Esophagus muscularis mucosa (tissue), 4 donors: ENCODE measurements around the gene SORL1-AS1.

ENCODE experiments used
- DNase-seq: peaks from one replicate; pipeline ENCODE4 v3.0.0-alpha.2; 2017; ENCODE audit errors: extremely low spot score
- H3K27ac ChIP-seq, 4 donors: fragments of 200-600 bp; sonication (generic); replicated peaks in 1 of 4; 1 replicate in 3 of 4; 2 replicates in 1 of 4; pipeline ENCODE4 v1.5.1; 2016 to 2019; ENCODE audit warnings: mild to moderate bottlenecking in 1 of 4
- H3K27me3 ChIP-seq, 4 donors: fragments of 200-600 bp; sonication (generic); one replicate each; pipeline versions ENCODE4 v1.5.1 to v1.6.0; 2016 to 2019
- H3K36me3 ChIP-seq, 4 donors: fragments of 200-600 bp; sonication (generic); one replicate each; pipeline ENCODE4 v1.5.1; 2016 to 2019
- H3K4me1 ChIP-seq, 4 donors: fragments of 200-600 bp; sonication (generic); one replicate each; pipeline ENCODE4 v1.5.1; 2016 to 2019
- H3K4me3 ChIP-seq, 4 donors: fragments of 200-600 bp; sonication (generic); 1 replicate in 2 of 4; 2 replicates in 2 of 4; pipeline ENCODE4 v1.5.1; 2016 to 2019; ENCODE audit warnings: mild to moderate bottlenecking in 4 of 4, moderate library complexity in 1 of 4
- H3K9me3 ChIP-seq, 4 donors: fragments of 200-600 bp; sonication (generic); 1 replicate in 3 of 4; 2 replicates in 1 of 4; pipeline ENCODE4 v1.5.1; 2016 to 2019
- EP300 ChIP-seq: sonication (generic); formaldehyde crosslinking; IDR thresholded peaks from one replicate; pipeline ENCODE4 v1.6.1; 2017; ENCODE audit warnings: antibody characterized with exemption
- POLR2A ChIP-seq: fragments of 450-650 bp; IDR thresholded peaks from one replicate; pipeline ENCODE4 v1.6.1; 2017; ENCODE audit warnings: antibody characterized with exemption, moderate library complexity, mild to moderate bottlenecking, low read depth
- POLR2AphosphoS5 ChIP-seq, 2 donors: sonication (generic); formaldehyde crosslinking; IDR thresholded peaks; one replicate each; pipeline ENCODE4 v1.6.1; 2017; ENCODE audit warnings: antibody characterized with exemption in 2 of 2
- WGBS: methylation state at CpG from one replicate; pipeline ENCODE4 v1.1.5; 2018; 5-methylcytosine and 5-hydroxymethylcytosine counted together
- intact Hi-C: fragments of 100-400 bp; cut with DNase I; formaldehyde crosslinking; loops from one replicate; pipeline ENCODE4 v1.15.1; 2023
- TF ChIP-seq, protein P1 (sequence below), 3 experiments: fragments of 200-600 bp in 2 of 3; fragments of 450-650 bp in 1 of 3; sonication (generic) in 2 of 3; IDR thresholded peaks; one replicate each; pipeline ENCODE4 v1.5.1; 2017 to 2019; ENCODE audit warnings: antibody characterized with exemption in 3 of 3, mild to moderate bottlenecking in 2 of 3, moderate library complexity in 1 of 3

Gene SORL1-AS1

GRCh38 chr11:121429556-121429955 lies 23.2 kb downstream of the SORL1-AS1 start:
- peaks cover 0 to 13% (median 11%) of the 10 kb centered on the region in 4 donors for H3K4me1 ChIP-seq
- no peak overlapping the region for H3K27ac ChIP-seq
- TF ChIP-seq, protein P1, sequence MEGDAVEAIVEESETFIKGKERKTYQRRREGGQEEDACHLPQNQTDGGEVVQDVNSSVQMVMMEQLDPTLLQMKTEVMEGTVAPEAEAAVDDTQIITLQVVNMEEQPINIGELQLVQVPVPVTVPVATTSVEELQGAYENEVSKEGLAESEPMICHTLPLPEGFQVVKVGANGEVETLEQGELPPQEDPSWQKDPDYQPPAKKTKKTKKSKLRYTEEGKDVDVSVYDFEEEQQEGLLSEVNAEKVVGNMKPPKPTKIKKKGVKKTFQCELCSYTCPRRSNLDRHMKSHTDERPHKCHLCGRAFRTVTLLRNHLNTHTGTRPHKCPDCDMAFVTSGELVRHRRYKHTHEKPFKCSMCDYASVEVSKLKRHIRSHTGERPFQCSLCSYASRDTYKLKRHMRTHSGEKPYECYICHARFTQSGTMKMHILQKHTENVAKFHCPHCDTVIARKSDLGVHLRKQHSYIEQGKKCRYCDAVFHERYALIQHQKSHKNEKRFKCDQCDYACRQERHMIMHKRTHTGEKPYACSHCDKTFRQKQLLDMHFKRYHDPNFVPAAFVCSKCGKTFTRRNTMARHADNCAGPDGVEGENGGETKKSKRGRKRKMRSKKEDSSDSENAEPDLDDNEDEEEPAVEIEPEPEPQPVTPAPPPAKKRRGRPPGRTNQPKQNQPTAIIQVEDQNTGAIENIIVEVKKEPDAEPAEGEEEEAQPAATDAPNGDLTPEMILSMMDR (IDR thresholded peaks at IDR 0.05) = no peak
- H3K27me3 ChIP-seq = no peaks in the 10 kb centered on the region
- no peak for DNase-seq
- intact Hi-C loops = no loop called here
- H3K36me3 ChIP-seq = no peaks in the 10 kb centered on the region
- no peak overlapping the region for H3K4me3 ChIP-seq
- H3K9me3 ChIP-seq = no peaks in the 10 kb centered on the region
- 56% methylated on average over 3 of the region's 3 CpGs for WGBS

- peak overlapping the region; percentile 41 to 52 (median 42) for H3K4me3 ChIP-seq
- H3K27ac ChIP-seq = no peak overlapping the region
- no peaks in the 10 kb centered on the region for H3K9me3 ChIP-seq
- H3K4me1 ChIP-seq = peaks cover 0 to 13% (median 11%) of the 10 kb centered on the region in 4 donors
- H3K36me3 ChIP-seq = no peaks in the 10 kb centered on the region
- DNase-seq = no peak
- TF ChIP-seq EP300 (no peak), POLR2A (no peak), POLR2AphosphoS5 (IDR thresholded peaks at IDR 0.05) (no peak)
- TF ChIP-seq, protein P1 (IDR thresholded peaks at IDR 0.05) = no peak
- intact Hi-C loops = no loop called here
- no peaks in the 10 kb centered on the region for H3K27me3 ChIP-seq
- WGBS = 30% methylated on average over 3 of the region's 8 CpGs
Observed at GRCh38 chr11:121427400-121427744, 25.4 kb downstream of the SORL1-AS1 start.

- Histone ChIP-seq H3K4me3 (peak overlapping the region; percentile 41 to 52 (median 42)), H3K36me3 (no peaks in the 10 kb centered on the region), H3K27ac (no peak overlapping the region), H3K4me1 (peaks cover 0 to 13% (median 11%) of the 10 kb centered on the region in 4 donors), H3K9me3 (no peaks in the 10 kb centered on the region), H3K27me3 (no peaks in the 10 kb centered on the region)
- intact Hi-C loops = no loop called here
- WGBS = 41% methylated on average over 33 of the region's 48 CpGs
- no peak for DNase-seq
- no peak for TF ChIP-seq EP300
- TF ChIP-seq, protein P1 (IDR thresholded peaks at IDR 0.05) = peak; percentile 31 to 43 (median 32)
Observed at GRCh38 chr11:121426476-121427399, 26.0 kb downstream of the SORL1-AS1 start.

GRCh38 chr11:121425828-121426227 lies 26.9 kb downstream of the SORL1-AS1 start:
- no peak for TF ChIP-seq POLR2AphosphoS5 (IDR thresholded peaks at IDR 0.05)
- no peak for TF ChIP-seq EP300
- TF ChIP-seq, protein P1 (IDR thresholded peaks at IDR 0.05) = no peak
- no peak for TF ChIP-seq POLR2A
- H3K27me3 ChIP-seq = no peaks in the 10 kb centered on the region
- H3K27ac ChIP-seq = no peak overlapping the region
- no peaks in the 10 kb centered on the region for H3K9me3 ChIP-seq
- no peak overlapping the region for H3K4me3 ChIP-seq
- DNase-seq = no peak
- no peaks in the 10 kb centered on the region for H3K36me3 ChIP-seq
- 96% methylated on average over 5 of the region's 5 CpGs for WGBS
- intact Hi-C loops = no loop called here
- H3K4me1 ChIP-seq = peaks cover 0 to 13% (median 11%) of the 10 kb centered on the region in 4 donors
